DMS53 (cell line): ENCODE results near the gene ZDHHC14.
A peak's percentile ranks its signal among the peaks of the same experiment; 100 is the strongest.
"Not testable (repeated sequence)": the region's sequence is repeated elsewhere in the genome, so short reads cannot be mapped to it uniquely, and the experiment has no call there.

Experiments used
- DNase-seq: peaks from one replicate; lab custom pipeline; 2025; lab: John Stamatoyannopoulos, UW

Gene ZDHHC14

GRCh38 chr6:157445277-157446009 is 64.5 kb downstream of the ZDHHC14 start:
- DNase-seq = no peak

GRCh38 chr6:157447735-157448134 is 66.7 kb downstream of the ZDHHC14 start:
- no peak for DNase-seq

- no peak for DNase-seq
Measured at GRCh38 chr6:157449610-157450009, 68.6 kb downstream of the ZDHHC14 start.

GRCh38 chr6:157450931-157451742 is 70.1 kb downstream of the ZDHHC14 start:
- no peak for DNase-seq

- peak; percentile 35 for DNase-seq
Measured at GRCh38 chr6:157452096-157452495, 71.1 kb downstream of the ZDHHC14 start.

- DNase-seq = no peak
Measured at GRCh38 chr6:157453131-157453530, 72.1 kb downstream of the ZDHHC14 start.

GRCh38 chr6:157453978-157454377 is 73.0 kb downstream of the ZDHHC14 start:
- no peak for DNase-seq

GRCh38 chr6:157454762-157455714 is 74.0 kb downstream of the ZDHHC14 start:
- no peak for DNase-seq

GRCh38 chr6:157455731-157456523 is 74.9 kb downstream of the ZDHHC14 start:
- DNase-seq = no peak

- no peak for DNase-seq
Measured at GRCh38 chr6:157456524-157456829, 75.5 kb downstream of the ZDHHC14 start.

GRCh38 chr6:157457787-157458186 is 76.8 kb downstream of the ZDHHC14 start:
- DNase-seq = no peak

GRCh38 chr6:157459327-157459726 is 78.3 kb downstream of the ZDHHC14 start:
- DNase-seq = no peak

- DNase-seq = no peak
Measured at GRCh38 chr6:157460182-157460999, 79.4 kb downstream of the ZDHHC14 start.

- peak; percentile 47 for DNase-seq
Measured at GRCh38 chr6:157461000-157461915, 80.3 kb downstream of the ZDHHC14 start.

GRCh38 chr6:157462956-157463742 is 82.2 kb downstream of the ZDHHC14 start:
- no peak for DNase-seq

GRCh38 chr6:157463743-157464135 is 82.7 kb downstream of the ZDHHC14 start:
- not testable (repeated sequence) for DNase-seq

- DNase-seq = no peak
Measured at GRCh38 chr6:157464653-157465535, 83.9 kb downstream of the ZDHHC14 start.

GRCh38 chr6:157466342-157466648 is 85.3 kb downstream of the ZDHHC14 start:
- DNase-seq = no peak
